H1 (cell line): Measurements from ENCODE around the gene RAD23B.

Experiments
- CEBPB ChIP-seq: IDR thresholded peaks from 2 replicates; pipeline ENCODE4 v1.6.1; 2012; ENCODE audit warnings: low read depth, low read length
- CTCF ChIP-seq, 3 experiments: IDR thresholded peaks; 1 replicate in 2 of 3; 2 replicates in 1 of 3; pipeline versions ENCODE4 v1.5.1 to v1.6.1; 2011; ENCODE audit warnings: low read length in 3 of 3, mild to moderate bottlenecking in 3 of 3, inconsistent platforms in 2 of 3, low read depth in 1 of 3, moderate library complexity in 1 of 3; ENCODE audit not compliant: insufficient read depth in 1 of 3; ENCODE audit errors: control extremely low read depth in 1 of 3
- E2F6 ChIP-seq: IDR thresholded peaks from 2 replicates; pipeline ENCODE4 v1.6.1; 2012; ENCODE audit warnings: inconsistent platforms
- EP300 ChIP-seq, 2 experiments: IDR thresholded peaks; 1 replicate in 1 of 2; 2 replicates in 1 of 2; pipeline ENCODE4 v1.6.1; 2011 to 2012; ENCODE audit warnings: low read depth in 2 of 2, low read length in 2 of 2, mild to moderate bottlenecking in 2 of 2, borderline replicate concordance in 1 of 2, inconsistent platforms in 1 of 2, moderate library complexity in 1 of 2
- HDAC2 ChIP-seq, 2 experiments: fragments of 300-600 bp in 1 of 2; sonication (generic) in 1 of 2; IDR thresholded peaks; 2 replicates each; pipeline ENCODE4 v1.6.1; 2011 to 2012; ENCODE audit warnings: low read depth in 2 of 2, low read length in 2 of 2, mild to moderate bottlenecking in 2 of 2, moderate library complexity in 2 of 2, borderline replicate concordance in 1 of 2, inconsistent platforms in 1 of 2
- JUN ChIP-seq: IDR thresholded peaks from 2 replicates; pipeline ENCODE4 v1.6.1; 2011; ENCODE audit warnings: low read depth, mild to moderate bottlenecking, improper control_type of control experiment, low read length
- POLR2AphosphoS5 ChIP-seq: IDR thresholded peaks from 2 replicates; pipeline ENCODE4 v1.6.1; 2011; ENCODE audit warnings: low read depth, low read length
- RFX5 ChIP-seq: IDR thresholded peaks from 2 replicates; pipeline ENCODE4 v1.6.1; 2011; ENCODE audit warnings: low read depth, low read length, improper control_type of control experiment, borderline replicate concordance
- RNF2 ChIP-seq: fragments of 200-900, 300-1000 bp; sonication (generic); IDR thresholded peaks from 2 replicates; pipeline ENCODE4 v1.7.1; 2016; ENCODE audit warnings: borderline replicate concordance, low read depth, mild to moderate bottlenecking, antibody characterized with exemption, low read length; ENCODE audit not compliant: poor library complexity, severe bottlenecking; ENCODE audit errors: missing control alignments
- TAF1 ChIP-seq: IDR thresholded peaks from 2 replicates; pipeline ENCODE4 v1.6.1; 2011; ENCODE audit warnings: mild to moderate bottlenecking, low read depth, low read length
- USF2 ChIP-seq: IDR thresholded peaks from 2 replicates; pipeline ENCODE4 v1.6.1; 2011; ENCODE audit warnings: low read length, improper control_type of control experiment

- TF ChIP-seq TAF1 (no peak), CTCF (IDR thresholded peaks at IDR 0.05; ENCODE audit: control extremely low read depth in 1 of 3, insufficient read depth in 1 of 3, low read depth in 1 of 3, low read length in 3 of 3) (peak in 1 of 3 experiments; percentile 11; a peak in 1 of 4 replicates), CEBPB (no peak), USF2 (no peak), RNF2 (no peak), RFX5 (no peak), HDAC2 (IDR thresholded peaks at IDR 0.05; ENCODE audit: borderline replicate concordance in 1 of 2, low read depth in 2 of 2, low read length in 2 of 2) (no peak), POLR2AphosphoS5 (no peak), EP300 (IDR thresholded peaks at IDR 0.05; ENCODE audit: borderline replicate concordance in 1 of 2, low read depth in 2 of 2, low read length in 2 of 2) (no peak), E2F6 (no peak), JUN (no peak)
Observed at GRCh38 chr9:107274096-107274495, 9.0 kb upstream of the RAD23B start.
